ENCODE results near the gene DTX3L. TPM values are rescaled to one million over a fixed set of nuclear protein-coding genes. Genes with fewer than 3 reads are reported as not detected.

The DTX3L gene
- total and polyA plus RNA-seq, 9 of the 15 experiments (the other 6 are each of a cell fraction or from before 2014, with no cell fraction given): 2.3 to 6.5 (median 3.0) TPM

DNA sequence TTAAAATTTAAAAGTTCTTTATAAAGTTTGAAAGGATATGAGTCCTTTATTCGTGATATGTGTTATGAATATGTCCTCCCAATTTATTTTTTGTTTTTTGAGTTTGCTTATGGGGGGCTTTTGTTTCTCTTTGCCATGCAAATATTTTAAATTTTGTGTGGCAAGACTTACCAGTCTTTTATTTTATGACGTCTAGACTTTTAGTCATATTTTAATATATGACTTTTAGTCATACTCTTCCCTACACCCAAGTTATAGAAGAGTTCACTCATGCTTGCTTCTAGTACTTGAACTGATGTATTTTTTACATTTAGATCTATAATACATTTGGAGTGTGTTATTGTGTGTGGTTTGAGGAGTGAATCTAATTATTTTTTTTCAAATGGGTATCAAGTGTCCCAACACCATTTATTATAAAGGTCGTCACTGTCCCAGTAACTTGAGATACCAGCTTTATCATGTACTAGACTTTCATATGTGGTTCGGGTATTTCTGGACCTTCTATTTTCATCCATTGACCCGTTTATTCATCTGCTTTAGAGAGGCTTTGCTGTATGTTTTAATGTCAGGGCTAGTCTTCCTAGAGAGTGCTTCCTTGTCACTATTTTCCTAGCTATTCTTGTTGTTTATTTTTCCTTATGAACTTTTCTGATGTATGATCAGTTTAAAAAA is 14.1 kb downstream of the DTX3L start (continued):
- TF ChIP-seq, protein P1, sequence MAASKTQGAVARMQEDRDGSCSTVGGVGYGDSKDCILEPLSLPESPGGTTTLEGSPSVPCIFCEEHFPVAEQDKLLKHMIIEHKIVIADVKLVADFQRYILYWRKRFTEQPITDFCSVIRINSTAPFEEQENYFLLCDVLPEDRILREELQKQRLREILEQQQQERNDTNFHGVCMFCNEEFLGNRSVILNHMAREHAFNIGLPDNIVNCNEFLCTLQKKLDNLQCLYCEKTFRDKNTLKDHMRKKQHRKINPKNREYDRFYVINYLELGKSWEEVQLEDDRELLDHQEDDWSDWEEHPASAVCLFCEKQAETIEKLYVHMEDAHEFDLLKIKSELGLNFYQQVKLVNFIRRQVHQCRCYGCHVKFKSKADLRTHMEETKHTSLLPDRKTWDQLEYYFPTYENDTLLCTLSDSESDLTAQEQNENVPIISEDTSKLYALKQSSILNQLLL (CRISPR knock-in tag; IDR thresholded peaks at IDR 0.05; ENCODE audit: borderline replicate concordance): no peak
- TF ChIP-seq, protein P2, sequence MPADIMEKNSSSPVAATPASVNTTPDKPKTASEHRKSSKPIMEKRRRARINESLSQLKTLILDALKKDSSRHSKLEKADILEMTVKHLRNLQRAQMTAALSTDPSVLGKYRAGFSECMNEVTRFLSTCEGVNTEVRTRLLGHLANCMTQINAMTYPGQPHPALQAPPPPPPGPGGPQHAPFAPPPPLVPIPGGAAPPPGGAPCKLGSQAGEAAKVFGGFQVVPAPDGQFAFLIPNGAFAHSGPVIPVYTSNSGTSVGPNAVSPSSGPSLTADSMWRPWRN (IDR thresholded peaks at IDR 0.05; ENCODE audit: low read depth): no peak

DNA sequence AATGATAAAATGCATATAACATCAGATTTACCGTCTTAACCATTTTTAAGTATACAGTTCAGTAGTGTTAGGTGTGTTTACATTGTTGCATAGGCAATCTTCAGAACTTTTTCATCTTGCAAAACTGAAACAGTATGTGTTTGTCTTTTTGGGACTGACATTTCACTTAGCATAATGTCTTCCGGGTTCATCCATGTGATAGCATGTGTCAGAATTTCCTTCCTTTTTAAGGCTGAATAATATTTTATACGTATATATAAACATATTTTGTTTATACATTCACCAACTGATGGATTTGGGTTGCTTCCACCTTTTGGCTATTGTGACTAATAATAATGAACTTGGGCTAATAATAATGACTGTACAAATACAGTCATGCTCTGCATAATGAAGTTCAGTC is 16.3 kb downstream of the DTX3L start:
- 0 out of 2 replicates have a peak, but pooled peaks cover 9% of the 10 kb centered on the region for H3K9me3 ChIP-seq (replicated peaks; ENCODE audit: control insufficient read depth, insufficient read depth, low read depth, low read length)
- intact Hi-C loops (cut with micrococcal nuclease): no loop called here
- no peaks in the 10 kb centered on the region; a peak in 1 of 5 replicates for H3K27me3 ChIP-seq (ENCODE audit: control insufficient read depth in 2 of 2, insufficient read depth in 2 of 2, low read length in 2 of 2)
- H3K27ac ChIP-seq (ENCODE audit: extremely low read depth, low read depth, low read length): no peak overlapping the region
- H3K4me3 ChIP-seq: no peak overlapping the region
- no peaks in the 10 kb centered on the region for H3K79me2 ChIP-seq (ENCODE audit: control insufficient read depth, insufficient read depth, low read length)
- in situ Hi-C loops (cut with MboI): no loop called here
- ChIA-PET POLR2A (no interaction called here), CTCF (ENCODE audit: low intra/inter-chr PET ratio) (no interaction called here)
- H3K9me1 ChIP-seq (ENCODE audit: control insufficient read depth, insufficient read depth, low read length): no peaks in the 10 kb centered on the region
- no peak overlapping the region for H3K4me2 ChIP-seq (ENCODE audit: insufficient read depth, low read length)
- 38% methylated on average over 3 of the region's 3 CpGs for WGBS (ENCODE audit: insufficient coverage, low coverage, missing lambda C conversion rate)
- H3K36me3 ChIP-seq (ENCODE audit: control insufficient read depth, insufficient read depth, low read length): no peaks in the 10 kb centered on the region
- H2AFZ ChIP-seq (ENCODE audit: low read depth, low read length): no peak overlapping the region
- FAIRE-seq: no peak
- no peak for DNase-seq (ENCODE audit: extremely low read depth in 1 of 4, low spot score in 3 of 4)
- H3K4me1 ChIP-seq (replicated peaks in 1 of 2; ENCODE audit: control insufficient read depth in 2 of 2, insufficient read depth in 2 of 2, low read length in 2 of 2): peaks cover 0 to 6% of the 10 kb centered on the region in 2 experiments; a peak in 1 of 5 replicates
- H3K9ac ChIP-seq (ENCODE audit: insufficient read depth in 1 of 2, low read depth in 2 of 2, low read length in 2 of 2): no peak overlapping the region
- H4K20me1 ChIP-seq (replicated peaks; ENCODE audit: control insufficient read depth, insufficient read depth, low read length): no peaks in the 10 kb centered on the region
- BruUV-seq (replicated peaks): no TSS peak
- no peak for TF ChIP-seq ZNF551 (CRISPR knock-in tag; IDR thresholded peaks at IDR 0.05)
- TF ChIP-seq, protein P3, sequence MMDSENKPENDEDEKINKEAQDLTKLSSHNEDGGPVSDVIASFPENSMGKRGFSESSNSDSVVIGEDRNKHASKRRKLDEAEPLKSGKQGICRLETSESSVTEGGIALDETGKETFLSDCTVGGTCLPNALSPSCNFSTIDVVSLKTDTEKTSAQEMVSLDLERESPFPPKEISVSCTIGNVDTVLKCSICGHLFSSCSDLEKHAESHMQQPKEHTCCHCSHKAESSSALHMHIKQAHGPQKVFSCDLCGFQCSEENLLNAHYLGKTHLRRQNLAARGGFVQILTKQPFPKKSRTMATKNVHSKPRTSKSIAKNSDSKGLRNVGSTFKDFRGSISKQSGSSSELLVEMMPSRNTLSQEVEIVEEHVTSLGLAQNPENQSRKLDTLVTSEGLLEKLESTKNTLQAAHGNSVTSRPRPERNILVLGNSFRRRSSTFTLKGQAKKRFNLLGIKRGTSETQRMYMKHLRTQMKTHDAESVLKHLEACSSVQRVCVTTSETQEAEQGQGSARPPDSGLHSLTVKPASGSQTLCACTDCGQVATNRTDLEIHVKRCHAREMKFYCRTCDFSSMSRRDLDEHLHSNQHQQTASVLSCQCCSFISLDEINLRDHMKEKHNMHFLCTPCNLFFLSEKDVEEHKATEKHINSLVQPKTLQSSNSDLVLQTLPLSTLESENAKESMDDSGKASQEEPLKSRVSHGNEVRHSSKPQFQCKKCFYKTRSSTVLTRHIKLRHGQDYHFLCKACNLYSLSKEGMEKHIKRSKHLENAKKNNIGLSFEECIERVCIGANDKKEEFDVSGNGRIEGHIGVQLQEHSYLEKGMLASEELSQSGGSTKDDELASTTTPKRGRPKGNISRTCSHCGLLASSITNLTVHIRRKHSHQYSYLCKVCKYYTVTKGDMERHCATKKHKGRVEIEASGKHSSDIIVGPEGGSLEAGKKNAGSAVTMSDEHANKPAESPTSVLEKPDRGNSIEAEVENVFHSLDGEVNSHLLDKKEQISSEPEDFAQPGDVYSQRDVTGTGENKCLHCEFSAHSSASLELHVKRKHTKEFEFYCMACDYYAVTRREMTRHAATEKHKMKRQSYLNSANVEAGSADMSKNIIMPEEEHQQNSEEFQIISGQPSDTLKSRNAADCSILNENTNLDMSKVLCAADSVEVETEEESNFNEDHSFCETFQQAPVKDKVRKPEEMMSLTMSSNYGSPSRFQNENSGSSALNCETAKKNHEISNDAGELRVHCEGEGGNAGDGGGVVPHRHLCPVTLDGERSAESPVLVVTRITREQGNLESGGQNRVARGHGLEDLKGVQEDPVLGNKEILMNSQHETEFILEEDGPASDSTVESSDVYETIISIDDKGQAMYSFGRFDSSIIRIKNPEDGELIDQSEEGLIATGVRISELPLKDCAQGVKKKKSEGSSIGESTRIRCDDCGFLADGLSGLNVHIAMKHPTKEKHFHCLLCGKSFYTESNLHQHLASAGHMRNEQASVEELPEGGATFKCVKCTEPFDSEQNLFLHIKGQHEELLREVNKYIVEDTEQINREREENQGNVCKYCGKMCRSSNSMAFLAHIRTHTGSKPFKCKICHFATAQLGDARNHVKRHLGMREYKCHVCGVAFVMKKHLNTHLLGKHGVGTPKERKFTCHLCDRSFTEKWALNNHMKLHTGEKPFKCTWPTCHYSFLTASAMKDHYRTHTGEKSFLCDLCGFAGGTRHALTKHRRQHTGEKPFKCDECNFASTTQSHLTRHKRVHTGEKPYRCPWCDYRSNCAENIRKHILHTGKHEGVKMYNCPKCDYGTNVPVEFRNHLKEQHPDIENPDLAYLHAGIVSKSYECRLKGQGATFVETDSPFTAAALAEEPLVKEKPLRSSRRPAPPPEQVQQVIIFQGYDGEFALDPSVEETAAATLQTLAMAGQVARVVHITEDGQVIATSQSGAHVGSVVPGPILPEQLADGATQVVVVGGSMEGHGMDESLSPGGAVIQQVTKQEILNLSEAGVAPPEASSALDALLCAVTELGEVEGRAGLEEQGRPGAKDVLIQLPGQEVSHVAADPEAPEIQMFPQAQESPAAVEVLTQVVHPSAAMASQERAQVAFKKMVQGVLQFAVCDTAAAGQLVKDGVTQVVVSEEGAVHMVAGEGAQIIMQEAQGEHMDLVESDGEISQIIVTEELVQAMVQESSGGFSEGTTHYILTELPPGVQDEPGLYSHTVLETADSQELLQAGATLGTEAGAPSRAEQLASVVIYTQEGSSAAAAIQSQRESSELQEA (IDR thresholded peaks at IDR 0.05; ENCODE audit: low read depth): no peak
- TF ChIP-seq ZFX (CRISPR knock-in tag; IDR thresholded peaks at IDR 0.05): no peak
- TF ChIP-seq CC2D1A (IDR thresholded peaks at IDR 0.05): no peak
- TF ChIP-seq, protein P4, sequence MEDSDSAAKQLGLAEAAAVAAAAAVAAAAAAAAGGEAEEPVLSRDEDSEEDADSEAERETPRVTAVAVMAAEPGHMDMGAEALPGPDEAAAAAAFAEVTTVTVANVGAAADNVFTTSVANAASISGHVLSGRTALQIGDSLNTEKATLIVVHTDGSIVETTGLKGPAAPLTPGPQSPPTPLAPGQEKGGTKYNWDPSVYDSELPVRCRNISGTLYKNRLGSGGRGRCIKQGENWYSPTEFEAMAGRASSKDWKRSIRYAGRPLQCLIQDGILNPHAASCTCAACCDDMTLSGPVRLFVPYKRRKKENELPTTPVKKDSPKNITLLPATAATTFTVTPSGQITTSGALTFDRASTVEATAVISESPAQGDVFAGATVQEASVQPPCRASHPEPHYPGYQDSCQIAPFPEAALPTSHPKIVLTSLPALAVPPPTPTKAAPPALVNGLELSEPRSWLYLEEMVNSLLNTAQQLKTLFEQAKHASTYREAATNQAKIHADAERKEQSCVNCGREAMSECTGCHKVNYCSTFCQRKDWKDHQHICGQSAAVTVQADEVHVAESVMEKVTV (CRISPR knock-in tag; IDR thresholded peaks at IDR 0.05): no peak
- TF ChIP-seq CEBPB (tag; IDR thresholded peaks at IDR 0.05): no peak
- ATAC-seq: no peak

Data from K562 (cell line).